Activated naive CD8-positive, alpha-beta T cell (primary cell): ENCODE results near the gene EXTL1.

Experiments used
- H3K27ac Mint-ChIP-seq: one replicate; pipeline ENCODE4 v1.8.0; 2021; ENCODE audit warnings: mixed read lengths
- H3K27me3 Mint-ChIP-seq: one replicate; pipeline ENCODE4 v1.8.0; 2021; ENCODE audit warnings: mixed read lengths
- H3K36me3 Mint-ChIP-seq: one replicate; pipeline ENCODE4 v1.8.0; 2021; ENCODE audit warnings: mixed read lengths
- H3K4me1 Mint-ChIP-seq: one replicate; pipeline ENCODE4 v1.8.0; 2021; ENCODE audit warnings: low read depth, mixed read lengths
- H3K4me3 Mint-ChIP-seq: one replicate; pipeline ENCODE4 v1.8.0; 2021; ENCODE audit warnings: mild to moderate bottlenecking, mixed read lengths
- H3K9me3 Mint-ChIP-seq: one replicate; pipeline ENCODE4 v1.8.0; 2021; ENCODE audit warnings: low read depth, mixed read lengths

Gene EXTL1

GRCh38 chr1:26058052-26058595 is 36.5 kb downstream of the EXTL1 start:
- Mint-ChIP-seq H3K36me3 (no peaks in the 10 kb centered on the region), H3K9me3 (no peaks in the 10 kb centered on the region), H3K27me3 (peaks cover 13% of the 10 kb centered on the region), H3K4me1 (no peaks in the 10 kb centered on the region), H3K27ac (no peak overlapping the region), H3K4me3 (no peak overlapping the region)

GRCh38 chr1:26059906-26060305 is 38.3 kb downstream of the EXTL1 start:
- Mint-ChIP-seq H3K27me3 (peaks cover 11% of the 10 kb centered on the region), H3K4me3 (no peak overlapping the region), H3K36me3 (no peaks in the 10 kb centered on the region), H3K4me1 (no peaks in the 10 kb centered on the region), H3K27ac (no peak overlapping the region), H3K9me3 (no peaks in the 10 kb centered on the region)

GRCh38 chr1:26060832-26061574 is 39.4 kb downstream of the EXTL1 start:
- Mint-ChIP-seq H3K36me3 (no peaks in the 10 kb centered on the region), H3K27me3 (peaks cover 6% of the 10 kb centered on the region), H3K4me1 (no peaks in the 10 kb centered on the region), H3K9me3 (no peaks in the 10 kb centered on the region), H3K4me3 (no peak overlapping the region), H3K27ac (no peak overlapping the region)

GRCh38 chr1:26064553-26064952 is 43.0 kb downstream of the EXTL1 start:
- no peaks in the 10 kb centered on the region for H3K4me1 Mint-ChIP-seq
- no peaks in the 10 kb centered on the region for H3K36me3 Mint-ChIP-seq
- H3K27me3 Mint-ChIP-seq, result peaks cover 3% of the 10 kb centered on the region
- no peaks in the 10 kb centered on the region for H3K9me3 Mint-ChIP-seq
- H3K4me3 Mint-ChIP-seq, result no peak overlapping the region
- no peak overlapping the region for H3K27ac Mint-ChIP-seq

GRCh38 chr1:26066160-26066559 is 44.6 kb downstream of the EXTL1 start:
- Mint-ChIP-seq H3K36me3 (no peaks in the 10 kb centered on the region), H3K27ac (no peak overlapping the region), H3K4me3 (no peak overlapping the region), H3K4me1 (no peaks in the 10 kb centered on the region), H3K9me3 (no peaks in the 10 kb centered on the region), H3K27me3 (no peaks in the 10 kb centered on the region)

GRCh38 chr1:26066857-26067256 is 45.3 kb downstream of the EXTL1 start:
- Mint-ChIP-seq H3K27ac (no peak overlapping the region), H3K36me3 (no peaks in the 10 kb centered on the region), H3K4me3 (no peak overlapping the region), H3K9me3 (no peaks in the 10 kb centered on the region), H3K4me1 (no peaks in the 10 kb centered on the region), H3K27me3 (no peaks in the 10 kb centered on the region)

GRCh38 chr1:26067432-26067911 is 45.9 kb downstream of the EXTL1 start, which contains the start of gene TRIM63:
TRIM63 (minus strand) TSS chr1:26067630; CDS start chr1:26067494, 136 bp downstream.
- no peaks in the 10 kb centered on the region for H3K9me3 Mint-ChIP-seq
- no peaks in the 10 kb centered on the region for H3K36me3 Mint-ChIP-seq
- H3K27ac Mint-ChIP-seq, result no peak within 1 kb of the TSS
- no peak within 1 kb of the TSS for H3K4me3 Mint-ChIP-seq
- no peaks in the 10 kb centered on the region for H3K27me3 Mint-ChIP-seq
- H3K4me1 Mint-ChIP-seq, result no peaks in the 10 kb centered on the region

GRCh38 chr1:26069941-26070295 is 48.3 kb downstream of the EXTL1 start:
- Mint-ChIP-seq H3K4me1 (no peaks in the 10 kb centered on the region), H3K9me3 (no peaks in the 10 kb centered on the region), H3K36me3 (no peaks in the 10 kb centered on the region), H3K27ac (no peak overlapping the region), H3K27me3 (peaks cover 4% of the 10 kb centered on the region), H3K4me3 (no peak overlapping the region)

GRCh38 chr1:26070296-26070962 is 48.9 kb downstream of the EXTL1 start:
- no peaks in the 10 kb centered on the region for H3K36me3 Mint-ChIP-seq
- H3K27me3 Mint-ChIP-seq, result peaks cover 4% of the 10 kb centered on the region
- H3K9me3 Mint-ChIP-seq, result no peaks in the 10 kb centered on the region
- no peak overlapping the region for H3K27ac Mint-ChIP-seq
- H3K4me3 Mint-ChIP-seq, result no peak overlapping the region
- no peaks in the 10 kb centered on the region for H3K4me1 Mint-ChIP-seq

- H3K4me3 Mint-ChIP-seq, result no peak overlapping the region
- H3K27ac Mint-ChIP-seq, result no peak overlapping the region
- H3K36me3 Mint-ChIP-seq, result no peaks in the 10 kb centered on the region
- H3K27me3 Mint-ChIP-seq, result peaks cover 7% of the 10 kb centered on the region
- no peaks in the 10 kb centered on the region for H3K9me3 Mint-ChIP-seq
- H3K4me1 Mint-ChIP-seq, result peaks cover 3% of the 10 kb centered on the region
Measured at GRCh38 chr1:26070963-26071342, 49.4 kb downstream of the EXTL1 start.

GRCh38 chr1:26072305-26072704 is 50.7 kb downstream of the EXTL1 start:
- H3K36me3 Mint-ChIP-seq, result no peaks in the 10 kb centered on the region
- H3K4me1 Mint-ChIP-seq, result peaks cover 3% of the 10 kb centered on the region
- no peak overlapping the region for H3K4me3 Mint-ChIP-seq
- H3K27me3 Mint-ChIP-seq, result peaks cover 12% of the 10 kb centered on the region
- H3K27ac Mint-ChIP-seq, result no peak overlapping the region
- H3K9me3 Mint-ChIP-seq, result no peaks in the 10 kb centered on the region

- Mint-ChIP-seq H3K4me1 (peaks cover 3% of the 10 kb centered on the region), H3K9me3 (no peaks in the 10 kb centered on the region), H3K36me3 (no peaks in the 10 kb centered on the region), H3K27me3 (peaks cover 12% of the 10 kb centered on the region), H3K4me3 (no peak overlapping the region), H3K27ac (no peak overlapping the region)
Measured at GRCh38 chr1:26075421-26076144, 54.0 kb downstream of the EXTL1 start.

GRCh38 chr1:26077524-26077923 is 55.9 kb downstream of the EXTL1 start:
- peaks cover 3% of the 10 kb centered on the region for H3K4me1 Mint-ChIP-seq
- H3K27me3 Mint-ChIP-seq, result peaks cover 12% of the 10 kb centered on the region
- no peak overlapping the region for H3K27ac Mint-ChIP-seq
- H3K4me3 Mint-ChIP-seq, result no peak overlapping the region
- no peaks in the 10 kb centered on the region for H3K9me3 Mint-ChIP-seq
- no peaks in the 10 kb centered on the region for H3K36me3 Mint-ChIP-seq

GRCh38 chr1:26078286-26079177 is 57.0 kb downstream of the EXTL1 start:
- Mint-ChIP-seq H3K4me1 (peaks cover 3% of the 10 kb centered on the region), H3K27me3 (peaks cover 10% of the 10 kb centered on the region), H3K9me3 (no peaks in the 10 kb centered on the region), H3K36me3 (no peaks in the 10 kb centered on the region), H3K4me3 (no peak overlapping the region), H3K27ac (no peak overlapping the region)
